Progenitor cell of endocrine pancreas (in vitro differentiated cells): ENCODE measurements around the gene MAGI3. TPM values are rescaled to one million over a fixed set of nuclear protein-coding genes. Genes with fewer than 3 reads are reported as not detected.

ENCODE experiments used
- DNase-seq: peaks from one replicate; pipeline ENCODE4 v3.0.0; 2021; ENCODE audit warnings: low spot score; ENCODE audit not compliant: unreplicated experiment
- H3K27ac Mint-ChIP-seq: 2 replicates; pipeline ENCODE4 v1.8.0; 2021; ENCODE audit warnings: mild to moderate bottlenecking, moderate library complexity, mixed read lengths
- H3K27me3 Mint-ChIP-seq: 2 replicates; pipeline ENCODE4 v1.8.0; 2021; ENCODE audit warnings: mixed read lengths
- H3K36me3 Mint-ChIP-seq: 2 replicates; pipeline ENCODE4 v1.8.0; 2022; ENCODE audit warnings: mixed read lengths; ENCODE audit not compliant: insufficient read depth
- H3K4me1 Mint-ChIP-seq: 2 replicates; pipeline ENCODE4 v1.8.0; 2021; ENCODE audit warnings: low read depth, mixed read lengths
- H3K4me3 Mint-ChIP-seq: 2 replicates; pipeline ENCODE4 v1.8.0; 2021; ENCODE audit warnings: low read depth, mild to moderate bottlenecking, moderate library complexity, mixed read lengths
- H3K9me3 Mint-ChIP-seq: 2 replicates; pipeline ENCODE4 v1.8.0; 2021; ENCODE audit warnings: low read depth, mixed read lengths
- total RNA-seq: library from RNA; stranded (reverse); gene quantifications from 2 replicates; pipeline ENCODE4 v1.2.1, GENCODE V29; 2021
- TF ChIP-seq, protein P1 (sequence below): fragments of 200-600 bp; sonication (generic); IDR thresholded peaks from one replicate; pipeline ENCODE4 v1.5.0; 2021; ENCODE audit warnings: antibody characterized with exemption, mild to moderate bottlenecking; ENCODE audit not compliant: unreplicated experiment

Gene MAGI3
- total RNA-seq, 1 donor from 2014 or later, result 23.7 TPM

DNA sequence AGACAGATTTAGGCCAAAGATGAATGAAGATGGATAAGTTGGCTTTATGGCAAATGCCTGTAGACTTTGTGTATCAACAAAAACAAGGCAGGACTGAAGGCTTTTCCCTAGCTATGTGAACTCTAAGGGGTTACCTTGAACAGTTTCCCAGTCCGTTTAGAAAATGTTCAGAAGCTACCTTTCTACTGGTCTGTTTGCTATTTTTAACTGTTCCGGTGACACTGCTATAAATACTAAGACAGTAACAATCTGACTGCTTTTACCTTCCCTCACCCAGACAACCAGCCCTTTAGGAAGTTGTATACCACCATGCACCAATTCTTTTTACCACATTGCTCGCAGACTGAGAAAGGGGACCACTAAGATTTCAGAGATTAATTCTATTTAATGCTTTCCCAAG is 266.8 kb downstream of the MAGI3 start:
- Mint-ChIP-seq H3K4me3 (no peak overlapping the region), H3K9me3 (no peaks in the 10 kb centered on the region), H3K27me3 (no peaks in the 10 kb centered on the region), H3K27ac (peak overlapping the region; percentile 76), H3K36me3 (no peaks in the 10 kb centered on the region), H3K4me1 (peaks cover 30% of the 10 kb centered on the region)
- TF ChIP-seq, protein P1, sequence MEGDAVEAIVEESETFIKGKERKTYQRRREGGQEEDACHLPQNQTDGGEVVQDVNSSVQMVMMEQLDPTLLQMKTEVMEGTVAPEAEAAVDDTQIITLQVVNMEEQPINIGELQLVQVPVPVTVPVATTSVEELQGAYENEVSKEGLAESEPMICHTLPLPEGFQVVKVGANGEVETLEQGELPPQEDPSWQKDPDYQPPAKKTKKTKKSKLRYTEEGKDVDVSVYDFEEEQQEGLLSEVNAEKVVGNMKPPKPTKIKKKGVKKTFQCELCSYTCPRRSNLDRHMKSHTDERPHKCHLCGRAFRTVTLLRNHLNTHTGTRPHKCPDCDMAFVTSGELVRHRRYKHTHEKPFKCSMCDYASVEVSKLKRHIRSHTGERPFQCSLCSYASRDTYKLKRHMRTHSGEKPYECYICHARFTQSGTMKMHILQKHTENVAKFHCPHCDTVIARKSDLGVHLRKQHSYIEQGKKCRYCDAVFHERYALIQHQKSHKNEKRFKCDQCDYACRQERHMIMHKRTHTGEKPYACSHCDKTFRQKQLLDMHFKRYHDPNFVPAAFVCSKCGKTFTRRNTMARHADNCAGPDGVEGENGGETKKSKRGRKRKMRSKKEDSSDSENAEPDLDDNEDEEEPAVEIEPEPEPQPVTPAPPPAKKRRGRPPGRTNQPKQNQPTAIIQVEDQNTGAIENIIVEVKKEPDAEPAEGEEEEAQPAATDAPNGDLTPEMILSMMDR, result no peak
- no peak for DNase-seq

DNA sequence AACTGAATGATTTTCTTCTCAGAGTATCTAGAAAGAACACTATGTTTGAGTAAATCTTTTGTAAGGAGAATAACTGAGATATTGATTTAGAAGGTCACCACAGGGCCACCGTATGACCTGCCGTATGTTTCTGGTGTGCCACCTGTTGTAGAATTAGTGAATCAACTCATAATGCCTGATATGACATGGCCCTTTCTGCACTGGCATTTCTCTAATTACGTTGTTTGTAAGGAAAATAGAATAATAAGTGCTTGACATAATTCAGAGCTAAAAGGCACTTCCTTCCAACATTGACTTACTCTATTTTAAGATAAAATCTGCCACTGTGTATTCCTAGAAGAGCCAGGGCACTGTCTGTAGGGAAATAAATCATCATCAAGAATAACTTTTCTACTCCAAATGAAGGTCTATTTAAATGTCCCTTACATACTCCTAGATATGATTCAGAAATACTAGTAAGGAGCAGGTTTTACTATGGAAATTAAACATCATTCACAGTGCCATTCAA is 267.3 kb downstream of the MAGI3 start:
- Mint-ChIP-seq H3K9me3 (no peaks in the 10 kb centered on the region), H3K27me3 (no peaks in the 10 kb centered on the region), H3K36me3 (no peaks in the 10 kb centered on the region), H3K4me3 (no peak overlapping the region), H3K27ac (peak overlapping the region; percentile 76), H3K4me1 (peaks cover 30% of the 10 kb centered on the region)
- DNase-seq, result no peak
- TF ChIP-seq, protein P1, result no peak

DNA sequence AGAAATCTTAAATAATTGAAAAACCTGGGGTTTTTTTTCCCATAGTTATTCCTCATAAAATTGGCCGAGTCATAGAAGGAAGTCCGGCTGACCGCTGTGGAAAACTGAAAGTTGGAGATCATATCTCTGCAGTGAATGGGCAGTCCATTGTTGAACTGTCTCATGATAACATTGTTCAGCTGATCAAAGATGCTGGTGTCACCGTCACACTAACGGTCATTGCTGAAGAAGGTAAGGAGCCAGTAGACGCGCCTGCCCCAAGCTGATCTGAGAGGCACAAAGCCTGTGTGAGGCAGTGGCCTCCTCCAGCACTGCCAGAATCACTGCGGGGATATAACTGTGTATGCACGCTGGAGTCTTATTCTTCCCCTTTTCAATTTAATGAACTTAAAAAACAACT is 268.7 kb downstream of the MAGI3 start:
- TF ChIP-seq, protein P1, result no peak
- Mint-ChIP-seq H3K27ac (peak overlapping the region; percentile 67), H3K36me3 (no peaks in the 10 kb centered on the region), H3K9me3 (no peaks in the 10 kb centered on the region), H3K27me3 (no peaks in the 10 kb centered on the region), H3K4me3 (no peak overlapping the region), H3K4me1 (peaks cover 30% of the 10 kb centered on the region)
- DNase-seq, result no peak

DNA sequence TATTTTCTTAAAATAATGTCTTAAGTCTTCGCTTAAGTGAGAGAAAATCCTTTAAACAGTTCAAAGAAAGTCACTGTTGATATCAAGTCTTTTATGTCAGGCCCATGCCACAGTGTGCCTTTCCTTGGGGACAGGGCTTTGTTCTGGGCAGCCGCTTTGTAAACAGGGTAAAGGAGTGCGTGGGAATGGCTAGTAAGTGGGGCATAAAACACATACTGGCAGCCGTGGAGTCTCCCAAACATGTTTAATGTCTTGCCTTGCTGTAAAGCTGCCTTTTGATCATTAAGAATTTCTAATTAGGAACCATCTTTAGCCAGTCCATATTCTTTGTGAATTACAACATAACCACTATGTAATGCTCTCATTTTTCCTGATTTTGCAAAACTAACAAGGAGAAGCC is 269.2 kb downstream of the MAGI3 start:
- peak overlapping the region; percentile 67 for H3K27ac Mint-ChIP-seq
- peaks cover 30% of the 10 kb centered on the region for H3K4me1 Mint-ChIP-seq
- H3K27me3 Mint-ChIP-seq, result no peaks in the 10 kb centered on the region

DNA sequence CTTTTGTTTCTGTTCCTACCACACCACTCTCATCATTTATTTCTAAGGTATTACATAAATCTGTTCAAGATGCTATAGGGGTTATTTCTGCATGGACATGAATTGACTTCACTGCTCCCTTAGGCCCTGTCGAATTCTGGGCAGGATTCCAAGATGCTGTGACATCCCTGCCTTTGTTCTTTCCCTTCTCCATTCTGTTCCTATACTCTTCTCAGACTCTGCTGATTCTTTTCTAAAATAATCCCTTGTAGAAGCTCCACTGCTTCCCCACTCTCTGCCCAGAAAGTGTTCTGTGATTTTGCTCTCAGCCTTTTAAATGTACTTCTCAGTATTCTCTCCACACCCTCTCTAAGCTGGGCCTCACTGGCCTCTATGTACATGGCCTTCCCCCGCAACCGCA is 269.8 kb downstream of the MAGI3 start:
- Mint-ChIP-seq H3K27ac (no peak overlapping the region), H3K4me1 (peaks cover 30% of the 10 kb centered on the region), H3K4me3 (no peak overlapping the region), H3K27me3 (no peaks in the 10 kb centered on the region), H3K36me3 (no peaks in the 10 kb centered on the region), H3K9me3 (no peaks in the 10 kb centered on the region)
- TF ChIP-seq, protein P1, result no peak
- no peak for DNase-seq

More for the DNA sequence above, 269.2 kb downstream of the MAGI3 start:
- Mint-ChIP-seq H3K9me3 (no peaks in the 10 kb centered on the region), H3K36me3 (no peaks in the 10 kb centered on the region), H3K4me3 (no peak overlapping the region)
- TF ChIP-seq, protein P1, result no peak
- no peak for DNase-seq
